WTC11 (cell line): ENCODE measurements around the gene RASSF3. TPM values are rescaled to one million over a fixed set of nuclear protein-coding genes. Genes with fewer than 3 reads are reported as not detected.

Source experiments
- ATAC-seq: fragments of 200-7000 bp; cut with Tn5 transposase; 2 replicates; pipeline ENCODE4 v1.10.0; 2021; ENCODE audit warnings: mild to moderate bottlenecking, moderate library complexity
- CTCF ChIA-PET: fragments of 300-600 bp; sonication (Branson Sonifier 250); formaldehyde crosslinking; loops from one replicate; lab custom pipeline; 2021; ENCODE audit warnings: antibody characterized with exemption; lab: Charles Lee
- POLR2A ChIA-PET: fragments of 350-600 bp; sonication (Branson Sonifier 250); formaldehyde crosslinking; loops from one replicate; lab custom pipeline; 2021; ENCODE audit warnings: antibody characterized with exemption; lab: Charles Lee
- DNase-seq: peaks from one replicate; pipeline ENCODE4 v3.0.0; 2021; ENCODE audit warnings: low spot score
- H3K27ac Mint-ChIP-seq: 2 replicates; pipeline ENCODE4 v1.8.0; 2021; ENCODE audit warnings: mixed read lengths
- H3K27me3 Mint-ChIP-seq: 2 replicates; pipeline ENCODE4 v1.8.0; 2021; ENCODE audit warnings: low read depth, mild to moderate bottlenecking, moderate library complexity, mixed read lengths
- H3K36me3 Mint-ChIP-seq: 2 replicates; pipeline ENCODE4 v1.8.0; 2021; ENCODE audit warnings: mixed read lengths
- H3K4me1 Mint-ChIP-seq: 2 replicates; pipeline ENCODE4 v1.8.0; 2022; ENCODE audit warnings: mixed read lengths
- H3K4me3 Mint-ChIP-seq: 2 replicates; pipeline ENCODE4 v1.8.0; 2021; ENCODE audit warnings: mild to moderate bottlenecking, moderate library complexity, mixed read lengths
- H3K9me3 Mint-ChIP-seq: 2 replicates; pipeline ENCODE4 v1.8.0; 2021; ENCODE audit warnings: mixed read lengths
- E2F1 ChIP-seq: sonication (generic); formaldehyde crosslinking; IDR thresholded peaks from 2 replicates; pipeline ENCODE4 v1.8.0; 2022; ENCODE audit warnings: mild to moderate bottlenecking, missing genetic modification reagents
- ELF4 ChIP-seq: sonication (generic); formaldehyde crosslinking; IDR thresholded peaks from 2 replicates; pipeline ENCODE4 v1.8.1; 2022; ENCODE audit warnings: low read depth, mild to moderate bottlenecking, moderate library complexity, missing genetic modification reagents
- ESRRA ChIP-seq: sonication (generic); formaldehyde crosslinking; IDR thresholded peaks from 2 replicates; pipeline ENCODE4 v1.8.1; 2022; ENCODE audit warnings: mild to moderate bottlenecking, missing genetic modification reagents, borderline replicate concordance
- GABPB1 ChIP-seq: sonication (generic); formaldehyde crosslinking; IDR thresholded peaks from 2 replicates; pipeline ENCODE4 v1.8.1; 2023; ENCODE audit warnings: mild to moderate bottlenecking, missing genetic modification reagents
- IRF2 ChIP-seq: sonication (generic); formaldehyde crosslinking; IDR thresholded peaks from 2 replicates; pipeline ENCODE4 v1.8.0; 2022; ENCODE audit warnings: low read depth, missing genetic modification reagents, borderline replicate concordance
- KAT7 ChIP-seq: sonication (generic); formaldehyde crosslinking; IDR thresholded peaks from 2 replicates; pipeline ENCODE4 v1.8.1; 2023; ENCODE audit warnings: missing genetic modification reagents, mild to moderate bottlenecking, borderline replicate concordance
- MXD4 ChIP-seq: fragments of 250-450 bp; sonication (Bioruptor Pico); IDR thresholded peaks from 2 replicates; pipeline ENCODE4 v1.8.0; 2021; ENCODE audit warnings: mild to moderate bottlenecking, moderate library complexity, borderline replicate concordance
- TEAD1 ChIP-seq: sonication (generic); formaldehyde crosslinking; IDR thresholded peaks from 2 replicates; pipeline ENCODE4 v1.8.0; 2022; ENCODE audit warnings: mild to moderate bottlenecking, missing genetic modification reagents
- USF2 ChIP-seq: sonication (generic); formaldehyde crosslinking; IDR thresholded peaks from 2 replicates; pipeline ENCODE4 v1.8.1; 2023; ENCODE audit warnings: mild to moderate bottlenecking, missing genetic modification reagents, moderate library complexity
- ZNF219 ChIP-seq: sonication (generic); formaldehyde crosslinking; IDR thresholded peaks from 2 replicates; pipeline ENCODE4 v1.8.0; 2023; ENCODE audit warnings: missing genetic modification reagents, mild to moderate bottlenecking, borderline replicate concordance
- ZNF281 ChIP-seq: sonication (generic); formaldehyde crosslinking; IDR thresholded peaks from 2 replicates; pipeline ENCODE4 v1.8.0; 2023; ENCODE audit warnings: mild to moderate bottlenecking, missing genetic modification reagents
- ZNF512 ChIP-seq: sonication (generic); formaldehyde crosslinking; IDR thresholded peaks from 2 replicates; pipeline ENCODE4 v1.8.1; 2022; ENCODE audit warnings: missing genetic modification reagents, borderline replicate concordance
- total RNA-seq: library from RNA; stranded (reverse); gene quantifications from 3 replicates; pipeline ENCODE4 v1.2.3, GENCODE V29; 2021
- TF ChIP-seq, protein P1 (sequence below): sonication (generic); formaldehyde crosslinking; IDR thresholded peaks from 2 replicates; pipeline ENCODE4 v1.8.0; 2023; ENCODE audit warnings: missing genetic modification reagents, mild to moderate bottlenecking, borderline replicate concordance
- TF ChIP-seq, protein P2 (sequence below): sonication (generic); formaldehyde crosslinking; IDR thresholded peaks from 2 replicates; pipeline ENCODE4 v1.8.0; 2022; ENCODE audit warnings: mild to moderate bottlenecking, missing genetic modification reagents

Gene RASSF3
- total RNA-seq, 1 experiment from 2014 or later, result 54.7 TPM

DNA sequence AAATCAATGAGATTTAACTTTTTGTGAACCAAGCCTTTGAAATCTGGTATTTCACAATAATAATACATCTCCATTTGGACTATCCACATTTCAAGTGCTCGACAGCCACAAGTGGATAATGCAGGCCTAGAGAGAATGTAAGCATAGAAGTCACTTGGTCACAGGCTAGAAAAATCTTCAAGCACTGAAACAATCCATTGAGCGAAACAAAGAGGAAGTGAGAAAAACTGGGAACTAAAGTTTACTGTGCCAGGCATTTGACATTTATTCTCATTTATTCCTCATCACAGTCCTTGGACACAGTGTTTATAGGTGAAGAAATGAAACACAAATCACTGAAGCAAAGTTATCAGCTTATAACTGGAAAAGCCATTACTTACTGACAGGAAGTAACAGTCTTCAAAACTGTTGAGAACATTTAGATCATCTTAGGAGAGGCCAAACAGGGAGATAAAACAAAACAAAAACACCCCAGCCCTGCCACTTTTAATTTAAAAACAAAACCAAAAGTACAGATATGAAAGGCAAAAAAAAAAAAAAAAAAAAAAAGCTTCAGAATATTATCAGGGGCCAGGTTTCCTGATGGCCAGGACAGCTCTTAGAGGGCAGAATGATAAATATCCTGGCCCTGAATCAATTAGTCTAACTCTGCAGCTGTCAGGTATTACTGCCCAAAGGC, 119.8 kb downstream of the RASSF3 start (continued):
- TF ChIP-seq, protein P1, sequence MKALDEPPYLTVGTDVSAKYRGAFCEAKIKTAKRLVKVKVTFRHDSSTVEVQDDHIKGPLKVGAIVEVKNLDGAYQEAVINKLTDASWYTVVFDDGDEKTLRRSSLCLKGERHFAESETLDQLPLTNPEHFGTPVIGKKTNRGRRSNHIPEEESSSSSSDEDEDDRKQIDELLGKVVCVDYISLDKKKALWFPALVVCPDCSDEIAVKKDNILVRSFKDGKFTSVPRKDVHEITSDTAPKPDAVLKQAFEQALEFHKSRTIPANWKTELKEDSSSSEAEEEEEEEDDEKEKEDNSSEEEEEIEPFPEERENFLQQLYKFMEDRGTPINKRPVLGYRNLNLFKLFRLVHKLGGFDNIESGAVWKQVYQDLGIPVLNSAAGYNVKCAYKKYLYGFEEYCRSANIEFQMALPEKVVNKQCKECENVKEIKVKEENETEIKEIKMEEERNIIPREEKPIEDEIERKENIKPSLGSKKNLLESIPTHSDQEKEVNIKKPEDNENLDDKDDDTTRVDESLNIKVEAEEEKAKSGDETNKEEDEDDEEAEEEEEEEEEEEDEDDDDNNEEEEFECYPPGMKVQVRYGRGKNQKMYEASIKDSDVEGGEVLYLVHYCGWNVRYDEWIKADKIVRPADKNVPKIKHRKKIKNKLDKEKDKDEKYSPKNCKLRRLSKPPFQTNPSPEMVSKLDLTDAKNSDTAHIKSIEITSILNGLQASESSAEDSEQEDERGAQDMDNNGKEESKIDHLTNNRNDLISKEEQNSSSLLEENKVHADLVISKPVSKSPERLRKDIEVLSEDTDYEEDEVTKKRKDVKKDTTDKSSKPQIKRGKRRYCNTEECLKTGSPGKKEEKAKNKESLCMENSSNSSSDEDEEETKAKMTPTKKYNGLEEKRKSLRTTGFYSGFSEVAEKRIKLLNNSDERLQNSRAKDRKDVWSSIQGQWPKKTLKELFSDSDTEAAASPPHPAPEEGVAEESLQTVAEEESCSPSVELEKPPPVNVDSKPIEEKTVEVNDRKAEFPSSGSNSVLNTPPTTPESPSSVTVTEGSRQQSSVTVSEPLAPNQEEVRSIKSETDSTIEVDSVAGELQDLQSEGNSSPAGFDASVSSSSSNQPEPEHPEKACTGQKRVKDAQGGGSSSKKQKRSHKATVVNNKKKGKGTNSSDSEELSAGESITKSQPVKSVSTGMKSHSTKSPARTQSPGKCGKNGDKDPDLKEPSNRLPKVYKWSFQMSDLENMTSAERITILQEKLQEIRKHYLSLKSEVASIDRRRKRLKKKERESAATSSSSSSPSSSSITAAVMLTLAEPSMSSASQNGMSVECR (CRISPR knock-in tag), result no peak
- TF ChIP-seq KAT7 (no peak), E2F1 (no peak), ZNF219 (CRISPR knock-in tag) (no peak), ZNF281 (CRISPR knock-in tag) (no peak), MXD4 (CRISPR knock-in tag) (no peak)

DNA sequence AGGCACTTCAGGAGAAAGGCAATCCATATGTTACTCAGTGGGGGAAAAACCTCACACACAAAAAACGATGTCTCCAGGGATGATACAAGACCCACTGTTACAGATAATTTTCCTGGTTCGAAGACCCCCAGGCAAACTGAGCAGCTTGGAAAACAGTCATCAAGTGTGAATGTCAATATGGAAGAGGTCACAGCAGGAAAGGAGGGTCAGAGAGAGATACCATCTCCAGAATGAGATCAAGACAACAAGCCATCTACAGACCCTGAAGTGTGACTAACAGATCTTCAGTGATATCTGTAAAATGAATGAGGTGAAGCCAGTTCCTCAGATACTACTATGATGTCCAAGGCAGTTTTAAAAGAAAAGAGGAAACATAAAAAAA, 120.3 kb downstream of the RASSF3 start:
- H3K4me1 Mint-ChIP-seq, result no peaks in the 10 kb centered on the region
- peaks cover 31% of the 10 kb centered on the region for H3K36me3 Mint-ChIP-seq
- TF ChIP-seq ELF4 (CRISPR knock-in tag) (no peak), USF2 (no peak), GABPB1 (CRISPR knock-in tag) (no peak), IRF2 (CRISPR knock-in tag) (no peak), ESRRA (no peak), TEAD1 (CRISPR knock-in tag) (no peak), ZNF512 (no peak)
- TF ChIP-seq, protein P2, sequence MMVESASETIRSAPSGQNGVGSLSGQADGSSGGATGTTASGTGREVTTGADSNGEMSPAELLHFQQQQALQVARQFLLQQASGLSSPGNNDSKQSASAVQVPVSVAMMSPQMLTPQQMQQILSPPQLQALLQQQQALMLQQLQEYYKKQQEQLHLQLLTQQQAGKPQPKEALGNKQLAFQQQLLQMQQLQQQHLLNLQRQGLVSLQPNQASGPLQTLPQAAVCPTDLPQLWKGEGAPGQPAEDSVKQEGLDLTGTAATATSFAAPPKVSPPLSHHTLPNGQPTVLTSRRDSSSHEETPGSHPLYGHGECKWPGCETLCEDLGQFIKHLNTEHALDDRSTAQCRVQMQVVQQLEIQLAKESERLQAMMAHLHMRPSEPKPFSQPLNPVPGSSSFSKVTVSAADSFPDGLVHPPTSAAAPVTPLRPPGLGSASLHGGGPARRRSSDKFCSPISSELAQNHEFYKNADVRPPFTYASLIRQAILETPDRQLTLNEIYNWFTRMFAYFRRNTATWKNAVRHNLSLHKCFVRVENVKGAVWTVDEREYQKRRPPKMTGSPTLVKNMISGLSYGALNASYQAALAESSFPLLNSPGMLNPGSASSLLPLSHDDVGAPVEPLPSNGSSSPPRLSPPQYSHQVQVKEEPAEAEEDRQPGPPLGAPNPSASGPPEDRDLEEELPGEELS (CRISPR knock-in tag), result no peak
- H3K27ac Mint-ChIP-seq, result no peak overlapping the region; the same call in 1 of the 2 replicates
- H3K27me3 Mint-ChIP-seq, result no peaks in the 10 kb centered on the region
- no peak overlapping the region for H3K4me3 Mint-ChIP-seq
- no peak for ATAC-seq
- CTCF ChIA-PET, result no interaction called here
- H3K9me3 Mint-ChIP-seq, result no peaks in the 10 kb centered on the region
- POLR2A ChIA-PET, result no interaction called here
- no peak for DNase-seq
